Activated T-cell treated with anti-CD3 and anti-CD28 coated beads for 48 hours (primary cell): Measurements from ENCODE around the gene RFXANK.
"Not testable (repeated sequence)": the region's sequence is repeated elsewhere in the genome, so short reads cannot be mapped to it uniquely, and the experiment has no call there.

Experiments used
- DNase-seq: peaks from one replicate; pipeline ENCODE4 v3.0.0-alpha.2; 2020; ENCODE audit warnings: low read depth

RFXANK gene, protein sequence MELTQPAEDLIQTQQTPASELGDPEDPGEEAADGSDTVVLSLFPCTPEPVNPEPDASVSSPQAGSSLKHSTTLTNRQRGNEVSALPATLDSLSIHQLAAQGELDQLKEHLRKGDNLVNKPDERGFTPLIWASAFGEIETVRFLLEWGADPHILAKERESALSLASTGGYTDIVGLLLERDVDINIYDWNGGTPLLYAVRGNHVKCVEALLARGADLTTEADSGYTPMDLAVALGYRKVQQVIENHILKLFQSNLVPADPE

DNA sequence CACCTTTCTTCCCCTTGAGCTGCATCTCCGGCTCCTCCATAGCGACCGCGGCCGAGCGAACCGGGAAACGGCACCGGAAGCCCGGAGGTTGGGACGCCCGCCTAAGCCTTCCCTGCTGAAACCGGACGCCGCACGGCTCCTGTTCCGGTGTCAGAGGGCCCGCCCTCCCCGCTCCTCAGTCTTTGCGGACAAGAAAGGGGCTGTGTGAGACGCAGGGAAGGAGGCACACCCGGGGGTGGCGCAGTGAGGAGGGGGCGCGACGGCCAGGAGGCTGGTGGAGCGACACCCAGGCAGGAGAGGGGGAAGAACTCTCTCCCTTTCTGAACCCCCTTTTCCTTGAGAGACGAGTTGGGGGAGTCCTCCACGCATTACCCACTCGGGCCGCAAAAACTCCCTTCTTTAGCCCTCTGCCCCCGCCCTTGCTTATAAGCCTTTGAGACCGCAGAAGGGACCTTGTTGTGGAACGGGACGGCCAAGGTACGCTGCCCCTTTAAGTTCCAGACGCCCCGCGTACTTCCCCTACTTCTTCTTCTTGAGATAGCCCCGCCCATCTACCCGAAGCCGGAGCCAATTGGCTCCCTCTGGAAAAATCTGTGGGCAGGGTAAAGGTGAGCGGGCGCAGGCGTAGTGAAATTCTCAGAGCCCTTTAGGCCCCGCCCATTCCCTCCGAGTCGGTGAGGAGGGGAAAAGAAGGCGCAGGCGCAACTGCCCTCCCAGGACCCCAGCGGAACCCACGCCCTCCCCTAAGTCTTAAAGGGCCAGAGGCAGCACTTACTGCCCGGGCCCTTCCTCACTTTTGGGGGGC lies at the start of gene RFXANK, which contains the start of gene BORCS8:
TSS of gene RFXANK (plus strand) at position 181 of the 805 bp plus-strand sequence. CDS start 1,689 bp downstream, outside the sequence.
TSS of gene BORCS8 (minus strand) at position 75 of the 805 bp plus-strand sequence. CDS start at position 40, 35 bp downstream.
- DNase-seq = peak; percentile 98

DNA sequence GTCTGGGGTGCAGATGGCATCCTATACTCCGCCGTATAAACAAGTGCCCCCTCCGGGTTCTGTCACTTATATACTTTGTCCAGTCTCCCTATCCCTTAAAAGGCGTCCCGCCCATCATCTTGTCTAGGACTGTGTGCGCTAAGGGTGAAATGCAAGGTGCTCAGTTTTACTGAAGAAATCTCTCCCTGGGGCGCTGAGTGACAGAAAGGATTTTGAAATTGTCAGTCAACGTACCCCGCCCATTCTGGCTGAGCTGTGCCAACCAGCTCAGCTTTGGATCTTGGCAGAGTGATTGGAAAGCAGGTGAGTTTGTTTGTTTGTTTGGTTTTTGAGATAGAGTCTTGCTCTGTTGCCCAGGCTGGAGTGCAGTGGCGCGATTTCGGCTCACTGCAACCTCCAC lies 49.7 kb upstream of the RFXANK start:
- DNase-seq = no peak

DNA sequence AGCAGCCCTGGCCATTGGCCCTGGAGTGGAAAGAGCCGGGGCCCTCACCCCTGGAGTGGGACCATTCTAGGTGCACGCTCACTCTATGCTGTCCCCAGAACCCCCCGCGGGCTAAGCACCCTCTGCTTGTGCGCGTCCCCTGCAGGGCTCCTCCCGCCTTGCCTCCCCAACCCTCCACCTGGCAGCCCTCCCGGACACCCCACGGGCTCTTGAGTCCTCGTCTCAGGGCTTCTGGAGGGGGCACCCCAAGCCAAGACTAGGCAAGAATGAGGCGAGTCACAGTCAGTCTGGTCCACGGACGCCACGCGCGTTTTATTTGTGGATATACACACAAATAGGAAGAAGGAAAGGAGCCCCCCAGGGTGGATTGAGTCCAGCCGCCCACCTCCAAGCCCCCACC lies 46.8 kb upstream of the RFXANK start:
- no peak for DNase-seq

DNA sequence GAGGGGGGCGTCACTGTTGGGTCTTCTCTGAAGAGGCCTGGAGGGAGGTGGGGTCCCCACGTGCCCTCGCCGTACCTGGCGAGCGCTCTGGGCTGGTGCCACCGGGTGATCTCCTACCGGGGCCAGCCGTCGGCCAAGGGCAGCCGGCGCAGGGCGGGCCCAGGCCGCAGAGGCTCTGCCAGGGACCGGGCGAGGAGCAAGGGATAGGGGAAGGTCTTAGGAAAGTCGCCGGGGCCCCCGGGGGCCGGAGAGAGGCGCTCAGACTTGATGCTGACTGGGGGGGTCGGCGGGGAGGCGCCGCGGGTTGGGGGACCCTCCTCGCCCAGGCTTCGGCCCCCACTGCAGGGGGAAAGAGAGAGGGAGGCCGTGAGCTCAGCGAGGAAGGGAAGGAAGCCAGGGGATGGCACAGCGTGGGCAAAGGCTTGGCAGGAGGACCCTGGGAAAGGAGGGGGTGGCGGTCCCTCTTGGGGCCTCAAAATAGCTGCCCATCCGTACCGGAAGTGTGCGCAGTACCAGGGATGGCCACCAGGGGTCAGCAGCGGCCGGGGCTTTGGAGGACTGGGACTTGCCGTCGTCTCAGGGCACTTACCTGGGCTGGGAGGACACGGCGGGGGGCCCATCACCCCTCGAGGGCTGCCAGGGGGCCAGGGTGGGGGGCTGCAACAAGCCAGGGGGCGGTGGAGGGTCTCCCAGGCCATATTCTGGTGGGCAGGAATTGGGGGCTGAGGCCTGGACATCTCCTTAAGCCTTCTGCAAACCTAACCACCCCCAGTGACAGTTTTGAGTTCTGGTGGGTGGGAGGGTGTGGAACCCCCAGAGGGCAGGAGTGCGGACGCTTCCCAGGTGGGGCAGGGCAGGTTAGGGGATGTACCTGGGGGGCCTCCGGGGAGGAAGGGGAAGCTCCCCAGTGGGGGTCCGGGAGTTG lies 46.1 kb upstream of the RFXANK start:
- peak; percentile 80 for DNase-seq

DNA sequence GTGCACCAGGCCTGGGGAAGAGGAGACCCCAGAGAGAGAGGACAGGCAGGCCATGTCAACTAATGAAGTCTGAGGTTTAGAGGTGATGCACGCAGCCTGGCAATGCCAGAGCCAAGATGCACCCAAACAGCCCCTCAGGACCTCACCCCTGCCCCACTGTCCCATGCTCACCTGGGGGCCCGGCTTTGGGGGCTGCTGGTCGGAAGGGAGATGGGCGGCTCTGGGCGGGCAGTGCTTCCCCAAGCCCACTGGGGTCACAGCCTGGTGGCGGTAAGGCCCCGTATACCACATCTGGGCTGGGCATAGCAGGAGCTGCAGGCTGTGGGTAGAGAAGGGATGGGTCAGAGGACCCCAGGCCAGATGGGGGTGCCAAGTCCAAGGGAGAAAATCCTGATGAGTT lies 45.2 kb upstream of the RFXANK start:
- DNase-seq = no peak

DNA sequence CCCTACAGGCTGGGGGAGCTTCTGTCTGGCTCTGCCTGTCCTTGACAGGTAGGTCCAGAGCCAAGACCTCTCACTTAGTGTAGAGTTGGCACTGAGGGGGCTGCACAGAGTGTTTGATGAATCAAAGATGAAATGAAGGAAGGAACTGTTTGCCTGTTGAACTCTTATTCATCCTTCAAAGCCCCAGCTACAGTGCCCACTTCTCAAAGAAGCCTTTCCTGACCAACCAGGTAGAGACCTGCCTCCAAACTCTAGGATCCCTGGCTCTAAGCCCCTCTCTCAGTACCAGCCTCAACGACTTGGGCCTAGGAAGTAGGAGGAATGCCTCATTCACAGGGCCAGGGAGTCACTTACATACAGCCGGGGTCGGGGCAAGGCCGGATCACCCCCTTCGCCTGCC lies 44.7 kb upstream of the RFXANK start:
- DNase-seq = no peak

DNA sequence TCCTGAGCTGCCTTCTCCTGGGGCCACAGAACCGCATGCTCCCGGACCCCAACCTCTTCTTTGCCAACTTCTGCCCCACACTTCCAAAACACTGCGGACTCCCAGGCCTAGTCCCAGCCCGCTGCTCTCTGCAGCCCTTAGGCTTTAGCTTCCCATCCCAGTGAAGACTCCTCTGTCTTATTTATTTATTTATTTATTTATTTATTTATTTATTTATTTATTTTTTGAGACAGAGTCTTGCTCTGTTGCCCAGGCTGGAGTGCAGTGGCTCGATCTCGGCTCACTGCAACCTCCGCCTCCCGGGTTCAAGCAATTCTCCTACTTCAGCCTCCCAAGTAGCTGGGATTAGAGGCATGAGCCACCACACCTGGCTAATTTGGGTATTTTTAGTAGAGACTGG lies 43.6 kb upstream of the RFXANK start:
- DNase-seq = not testable (repeated sequence)

DNA sequence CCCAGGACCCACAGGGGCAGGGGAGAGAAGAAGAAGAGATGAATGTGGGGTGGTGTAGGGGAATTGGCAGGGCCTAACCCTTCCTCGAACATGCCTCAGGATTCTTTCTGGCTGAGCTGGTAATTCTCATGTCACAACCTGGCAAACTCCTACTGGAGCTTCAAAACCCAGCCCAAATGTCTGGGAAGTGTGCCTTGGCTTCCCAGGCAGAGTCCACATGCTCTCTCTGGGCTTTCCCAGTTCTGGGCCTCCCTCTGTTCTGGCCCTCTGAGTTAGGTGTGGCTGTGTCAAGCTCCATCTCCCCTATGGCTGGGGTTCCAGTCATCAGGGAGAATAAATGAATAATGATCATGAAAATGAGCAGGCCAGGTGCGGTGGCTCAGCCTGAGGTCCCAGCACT lies 42.6 kb upstream of the RFXANK start:
- no peak for DNase-seq

DNA sequence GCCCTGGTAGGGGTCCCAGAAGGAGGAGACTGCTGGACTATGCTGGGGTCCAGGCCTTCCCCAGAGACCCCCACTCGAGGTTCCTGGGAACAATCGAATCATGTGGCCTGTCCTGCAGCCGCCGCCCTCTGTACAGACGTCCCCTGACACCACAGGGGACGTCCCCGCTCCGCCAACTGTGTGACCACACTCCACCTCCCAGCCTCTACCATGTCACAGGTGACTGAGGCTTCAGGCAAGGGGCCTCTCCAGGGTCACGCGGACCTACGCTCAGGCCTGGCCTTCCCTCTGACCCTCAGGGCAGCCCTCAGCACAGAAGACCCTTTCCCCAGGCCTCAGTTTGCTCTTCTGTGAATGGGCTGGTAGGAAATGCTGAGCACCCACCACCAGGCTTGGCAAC lies 40.6 kb upstream of the RFXANK start:
- no peak for DNase-seq

DNA sequence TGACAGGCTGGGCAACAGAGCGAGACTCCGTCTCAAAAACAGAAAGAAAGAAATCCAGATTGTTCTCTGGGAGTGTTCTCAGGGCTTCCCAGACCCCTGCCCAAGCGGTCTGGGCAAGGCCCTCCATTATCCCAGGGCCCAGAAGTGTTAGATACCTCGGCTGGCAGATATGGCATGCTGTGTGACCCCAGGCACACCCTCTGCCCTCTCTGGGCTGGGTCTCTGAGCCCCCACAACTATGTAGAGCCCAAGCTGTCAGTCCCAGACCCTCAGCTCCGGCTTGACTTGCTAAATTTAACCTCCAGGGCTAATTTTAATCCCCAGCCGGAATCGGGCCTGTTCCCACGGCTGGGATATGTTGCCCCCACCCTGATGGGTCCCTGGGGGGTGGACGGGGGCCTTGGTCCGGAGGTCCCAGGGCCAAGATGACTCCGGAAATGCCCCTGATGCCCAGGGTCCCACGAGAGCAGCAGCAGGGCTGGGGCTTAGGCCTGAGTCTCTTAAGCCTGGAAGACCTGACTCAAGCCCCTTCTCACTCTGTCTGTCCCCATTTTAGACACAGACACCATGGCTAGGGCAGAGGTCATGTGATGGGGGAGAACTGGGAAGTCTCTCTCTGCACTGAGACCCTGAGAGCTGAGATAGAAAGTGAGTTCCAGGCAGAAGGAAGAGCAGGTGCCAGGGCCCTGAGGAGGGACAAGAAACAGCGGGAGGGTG lies 39.2 kb upstream of the RFXANK start:
- DNase-seq = no peak

DNA sequence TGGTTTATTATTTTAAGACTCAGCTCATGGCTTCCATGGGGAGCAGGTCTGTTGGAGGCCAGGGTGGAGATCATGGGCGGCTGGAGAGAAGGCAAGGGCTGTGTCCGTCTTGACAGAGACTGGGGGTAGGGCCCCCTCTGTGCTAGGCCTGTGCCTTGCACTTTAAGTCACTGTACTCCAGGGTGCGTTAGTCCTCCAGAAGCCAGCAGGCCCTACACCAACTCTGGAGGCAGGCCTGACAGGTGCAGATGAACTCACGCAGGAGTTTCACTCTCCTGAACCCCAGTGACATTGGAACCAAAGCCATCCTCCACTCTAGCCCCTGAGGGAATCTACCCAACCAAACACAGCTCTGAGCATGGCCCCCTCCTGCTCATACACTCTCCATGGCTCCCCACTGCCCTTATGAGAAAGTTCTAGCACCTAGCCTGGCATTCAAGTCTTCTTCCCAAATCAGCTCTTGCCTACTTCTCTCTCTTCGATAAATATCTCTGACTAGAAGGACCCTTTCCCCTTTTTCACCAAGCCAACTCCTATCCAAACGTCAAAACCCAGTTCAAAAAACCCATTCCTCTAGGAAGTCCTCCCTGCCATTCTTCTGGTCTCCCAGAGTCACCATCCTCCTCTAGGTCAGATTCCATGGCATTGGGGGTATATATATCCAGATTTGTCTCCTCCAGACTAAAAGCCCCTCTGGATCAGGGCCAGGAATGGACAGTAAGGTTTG lies 37.1 kb upstream of the RFXANK start:
- no peak for DNase-seq

DNA sequence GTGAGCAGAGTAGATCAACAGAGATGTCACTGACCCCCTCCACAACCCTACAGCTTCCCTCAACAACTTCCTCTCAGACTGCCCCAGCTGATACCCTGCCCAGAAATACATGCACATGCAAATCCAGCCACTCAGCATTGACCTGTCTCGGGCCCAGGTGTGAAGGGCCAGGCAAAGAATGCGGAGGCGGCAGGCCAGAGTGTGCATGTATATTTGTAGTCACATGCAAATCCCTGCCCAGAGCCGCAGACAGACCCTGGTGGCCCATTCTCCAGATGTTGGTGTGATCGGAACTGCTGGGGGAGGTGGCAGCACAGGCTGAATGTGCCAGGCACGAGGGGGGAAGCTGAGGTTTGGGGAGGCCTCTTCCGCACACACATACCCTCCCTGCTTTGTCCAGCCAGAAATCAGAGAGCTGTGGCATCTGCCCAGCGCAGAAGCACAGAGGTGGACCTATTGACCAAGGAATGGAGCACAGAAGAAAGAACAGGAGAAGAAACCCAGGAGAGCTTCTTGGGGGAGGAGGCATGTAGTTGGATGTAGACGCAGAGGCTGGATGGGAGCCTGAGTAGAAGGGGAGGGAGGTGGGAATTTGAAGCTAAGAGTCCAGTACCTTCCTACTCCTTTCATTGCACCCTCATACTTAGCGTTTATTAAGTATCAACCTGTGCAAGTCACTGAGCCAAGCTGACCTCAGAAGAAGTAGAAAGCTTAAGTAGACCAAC lies 36.4 kb upstream of the RFXANK start:
- DNase-seq = no peak

DNA sequence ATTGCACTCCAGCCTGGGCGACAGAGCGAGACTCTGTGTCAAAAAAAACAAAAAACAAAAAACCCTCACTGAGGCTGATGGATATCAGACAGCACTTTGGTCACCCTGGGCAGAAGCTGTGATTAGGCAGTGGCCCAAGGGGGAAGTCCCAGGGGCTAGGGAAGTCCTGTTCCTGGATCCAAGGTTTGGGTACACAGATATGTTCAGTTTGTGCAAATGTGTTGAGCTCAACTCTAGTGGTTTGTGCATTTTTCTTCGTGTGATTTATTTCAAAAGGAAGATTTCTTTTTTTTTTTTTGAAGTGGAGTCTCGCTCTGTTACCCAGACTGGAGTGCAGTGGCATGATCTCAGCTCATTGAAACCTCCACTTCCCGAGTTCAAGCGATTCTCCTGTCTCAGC lies 34.2 kb upstream of the RFXANK start:
- DNase-seq = no peak

DNA sequence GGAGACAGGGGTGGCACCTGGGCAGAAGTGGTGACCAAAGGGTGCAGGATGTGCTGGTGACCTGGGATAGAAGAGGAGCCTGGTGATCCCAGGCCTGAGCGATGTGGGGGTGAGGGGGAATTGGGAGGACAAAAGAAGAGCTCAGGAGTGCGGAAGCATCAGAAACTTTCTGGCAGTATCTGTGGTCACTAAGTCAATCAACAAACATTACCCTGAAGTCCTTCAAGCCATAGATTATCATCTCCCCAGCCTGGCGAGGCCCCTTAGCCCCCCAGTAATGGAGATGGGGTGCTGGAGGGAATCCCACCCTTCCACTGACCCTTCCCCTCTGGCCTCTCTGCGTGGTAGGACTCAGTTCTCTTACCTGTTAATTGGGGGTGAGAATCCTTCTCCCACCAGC lies 32.5 kb upstream of the RFXANK start:
- DNase-seq = no peak

DNA sequence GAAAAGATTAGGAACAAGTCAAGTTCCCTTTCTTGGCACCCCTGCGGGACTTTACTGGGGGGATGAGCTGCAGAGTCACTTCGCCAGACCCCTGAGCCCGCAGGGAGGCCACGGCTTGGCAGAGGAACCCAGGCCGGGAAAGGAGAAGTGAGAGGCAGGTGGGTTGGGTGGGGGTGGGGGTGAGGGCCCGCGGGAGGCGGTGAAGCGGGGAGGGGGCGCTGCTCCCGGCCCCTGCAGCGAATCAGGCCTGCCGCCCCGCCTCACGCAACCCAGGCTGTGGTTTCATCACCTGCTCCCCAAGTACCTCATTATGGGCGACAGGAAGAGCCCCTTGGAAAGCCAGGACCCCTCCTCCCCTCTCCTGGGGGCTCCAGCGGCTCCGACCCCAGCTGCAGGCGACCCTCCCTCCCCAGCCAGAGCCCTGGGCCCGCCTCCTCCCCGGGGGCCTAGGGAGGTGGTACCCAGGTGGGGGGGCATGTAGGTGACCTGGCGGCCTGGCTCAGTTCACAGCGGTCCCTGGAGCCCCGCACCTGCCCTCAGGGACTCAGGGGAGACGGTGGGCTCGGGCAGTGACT lies 31.5 kb upstream of the RFXANK start:
- DNase-seq = no peak

DNA sequence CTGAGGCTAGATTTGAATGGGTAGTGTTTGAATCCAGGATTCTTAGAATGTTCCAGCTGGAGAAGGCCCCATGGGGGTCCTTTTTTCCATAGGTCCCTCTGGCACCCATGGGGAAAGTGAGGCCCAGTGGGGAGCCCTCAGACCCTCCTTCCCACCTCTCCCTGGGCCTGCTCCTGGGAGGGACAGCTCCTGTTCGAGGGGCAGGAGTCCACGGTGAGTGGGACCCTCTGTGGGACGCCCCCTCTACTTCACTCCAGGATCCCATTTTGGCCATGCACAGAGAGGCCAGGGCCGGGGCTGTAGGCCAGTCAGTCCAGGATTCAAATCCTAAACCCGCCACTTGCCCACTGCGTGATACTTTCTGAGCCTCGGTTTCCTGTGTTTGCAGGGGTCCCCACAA lies 29.6 kb upstream of the RFXANK start:
- no peak for DNase-seq

DNA sequence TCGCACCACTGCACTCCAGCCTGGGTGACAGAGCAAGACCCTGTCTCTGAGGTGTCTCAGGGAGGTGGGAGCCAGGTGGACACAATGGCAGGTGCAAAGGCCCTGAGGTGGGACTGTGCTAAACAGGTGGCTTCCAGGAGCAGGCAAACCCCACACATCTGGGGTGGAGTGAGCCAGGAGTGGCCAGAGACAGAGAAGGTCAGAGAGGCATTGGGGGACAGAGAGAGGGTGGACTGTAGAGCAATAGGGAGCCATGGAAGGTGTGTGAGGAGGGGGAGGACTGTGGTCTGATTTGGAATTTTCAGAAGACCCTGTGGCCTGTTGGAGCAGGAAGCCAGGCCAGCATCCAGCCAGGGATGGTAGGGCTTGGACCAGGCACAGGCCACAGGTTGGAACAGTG lies 26.7 kb upstream of the RFXANK start:
- DNase-seq = no peak

DNA sequence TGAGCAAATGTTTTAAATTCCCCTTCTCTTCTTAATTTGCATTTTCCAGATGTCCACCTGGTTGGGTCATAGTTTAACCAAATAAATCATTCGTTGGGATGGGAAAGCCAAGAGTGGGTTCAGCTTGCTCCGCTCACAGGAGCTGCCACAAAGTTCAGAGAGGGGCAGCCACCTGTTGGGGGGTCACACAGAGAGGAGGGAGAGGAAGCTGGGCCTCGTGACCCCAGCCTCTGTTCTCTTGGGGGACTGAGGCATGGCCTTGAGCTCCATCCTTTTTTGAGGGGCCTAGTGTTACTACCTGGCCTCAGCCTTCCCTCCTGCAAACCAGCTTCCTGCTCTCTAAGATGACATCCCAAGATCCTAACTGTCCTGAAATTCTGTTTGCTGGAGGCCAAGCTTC lies 24.4 kb upstream of the RFXANK start:
- DNase-seq = no peak

DNA sequence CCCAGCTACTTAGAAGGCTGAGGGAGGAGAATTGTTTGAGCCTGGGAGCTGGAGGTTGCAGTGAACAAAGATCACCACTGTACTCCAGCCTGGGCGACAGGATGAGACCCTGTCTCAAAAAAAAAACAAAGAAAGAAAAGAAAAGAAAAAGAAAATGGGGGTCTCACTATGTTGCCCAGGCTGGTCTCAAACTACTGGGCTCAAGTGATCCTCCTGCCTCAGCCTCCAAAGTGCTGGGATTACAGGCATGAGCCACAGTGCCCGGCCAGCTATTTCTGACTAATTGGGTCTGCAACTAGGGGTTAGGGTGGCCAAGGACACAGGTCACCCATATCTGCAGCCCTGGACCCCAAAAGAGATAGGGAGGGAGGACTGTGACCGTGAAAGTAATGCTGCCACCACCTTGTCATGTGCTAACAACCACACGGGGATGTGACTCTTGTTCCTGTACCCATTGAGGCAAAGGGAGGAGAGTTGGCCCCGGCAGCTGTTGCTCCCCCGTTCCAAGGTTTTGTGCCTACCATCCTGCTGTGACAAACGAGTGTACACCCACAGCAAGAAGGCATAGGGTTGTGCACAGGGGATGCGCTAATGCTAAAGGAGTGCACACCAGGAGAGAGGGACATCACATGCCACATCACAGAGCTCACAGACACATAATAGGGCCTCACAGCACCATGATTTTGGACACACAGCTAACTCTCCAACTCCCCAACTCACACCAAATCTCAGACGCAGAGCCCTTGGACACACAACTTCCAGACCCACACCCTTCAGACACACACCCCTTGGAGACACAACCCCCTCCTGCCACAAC lies 22.6 kb upstream of the RFXANK start:
- DNase-seq = no peak
